Fibroblast of lung (primary cell): ENCODE results near the gene ARPC2. TPM values are rescaled to one million over a fixed set of nuclear protein-coding genes. Genes with fewer than 3 reads are reported as not detected.

ENCODE experiments used
- DNase-seq, 2 donors: peaks; one replicate each; pipeline versions ENCODE4 v3.0.0 to v3.0.0-alpha.2; 2010; ENCODE audit warnings: low read depth in 2 of 2
- H2AFZ ChIP-seq: 2 replicates; pipeline ENCODE4 v1.5.1; 2012; ENCODE audit warnings: low read length, control low read depth, inconsistent platforms
- H3K27ac ChIP-seq: 2 replicates; pipeline ENCODE4 v1.5.1; 2011; ENCODE audit warnings: low read length, control low read depth; ENCODE audit not compliant: insufficient read depth
- H3K27me3 ChIP-seq: 2 replicates; pipeline ENCODE4 v1.5.1; 2011; ENCODE audit warnings: mild to moderate bottlenecking, low read length; ENCODE audit not compliant: control insufficient read depth, insufficient read depth
- H3K36me3 ChIP-seq: 2 replicates; pipeline ENCODE4 v1.5.1; 2011; ENCODE audit warnings: low read length; ENCODE audit not compliant: control insufficient read depth, insufficient read depth
- H3K4me1 ChIP-seq: 2 replicates; pipeline ENCODE4 v1.5.1; 2011; ENCODE audit warnings: low read length; ENCODE audit not compliant: control insufficient read depth, insufficient read depth; ENCODE audit errors: extremely low read depth
- H3K4me2 ChIP-seq: 2 replicates; pipeline ENCODE4 v1.5.1; 2011; ENCODE audit warnings: low read length, control low read depth; ENCODE audit not compliant: insufficient read depth; ENCODE audit errors: extremely low read depth
- H3K4me3 ChIP-seq, 4 experiments: fragments of 200-600 bp in 1 of 4; sonication (generic) in 1 of 4; replicated peaks in 1 of 4; 2 replicates each; pipeline ENCODE4 v1.5.1; 2011 to 2016; ENCODE audit warnings: low read length in 4 of 4, low read depth in 3 of 4, mild to moderate bottlenecking in 3 of 4, control low read depth in 2 of 4, inconsistent platforms in 1 of 4, mixed read lengths in 1 of 4; ENCODE audit not compliant: insufficient read depth in 1 of 4; ENCODE audit errors: control extremely low read depth in 1 of 4
- H3K79me2 ChIP-seq: 2 replicates; pipeline ENCODE4 v1.5.1; 2012; ENCODE audit warnings: mild to moderate bottlenecking, low read length, inconsistent platforms; ENCODE audit not compliant: control insufficient read depth, insufficient read depth
- H3K9ac ChIP-seq: 2 replicates; pipeline ENCODE4 v1.5.1; 2011; ENCODE audit warnings: mild to moderate bottlenecking, low read length, control low read depth; ENCODE audit not compliant: insufficient read depth
- H3K9me3 ChIP-seq: 2 replicates; pipeline ENCODE4 v1.5.1; 2012; ENCODE audit warnings: low read depth, low read length; ENCODE audit not compliant: control insufficient read depth, insufficient read depth
- H4K20me1 ChIP-seq: 2 replicates; pipeline ENCODE4 v1.5.1; 2011; ENCODE audit warnings: low read length; ENCODE audit not compliant: control insufficient read depth, insufficient read depth; ENCODE audit errors: extremely low read depth
- EZH2 ChIP-seq: IDR thresholded peaks from 2 replicates; pipeline ENCODE4 v1.5.1; 2012; ENCODE audit warnings: low read length, control low read depth, mild to moderate bottlenecking; ENCODE audit errors: missing control alignments
- polyA plus RNA-seq, 2 donors: library from polyadenylated mRNA; depleted of rRNA in 1 of 2; stranded (reverse) in 1 of 2; unstranded in 1 of 2; fragments of >200 nt; gene quantifications; 2 replicates each; pipeline ENCODE4 v1.2.1, GENCODE V29; 2011 to 2012; ENCODE audit warnings: missing spikeins in 1 of 2
- total RNA-seq: library from RNA; depleted of rRNA; stranded (reverse); fragments of >200 nt; gene quantifications from 2 replicates; pipeline ENCODE4 v1.2.1, GENCODE V29; 2014
- TF ChIP-seq, protein P1 (sequence below), 2 donors: IDR thresholded peaks in 1 of 2; conservative IDR thresholded peaks in 1 of 2; 1 replicate in 1 of 2; 2 replicates in 1 of 2; pipeline ENCODE4 v1.5.1; 2011 to 2012; ENCODE audit warnings: low read length in 2 of 2, control low read depth in 1 of 2, inconsistent platforms in 1 of 2, low read depth in 1 of 2, mild to moderate bottlenecking in 1 of 2

Gene ARPC2
- total and polyA plus RNA-seq, 2 donors (not counting 1 experiment from before 2014, with no cell fraction given) = 199 to 893 TPM

GRCh38 chr2:218294430-218295022 is 77.5 kb downstream of the ARPC2 start:
- Histone ChIP-seq H3K36me3 (no peaks in the 10 kb centered on the region), H3K27me3 (no peaks in the 10 kb centered on the region), H2AFZ (no peak overlapping the region), H3K79me2 (peaks cover 27% of the 10 kb centered on the region), H3K4me3 (no peak overlapping the region), H3K4me2 (no peak overlapping the region), H3K9me3 (no peaks in the 10 kb centered on the region), H4K20me1 (no peaks in the 10 kb centered on the region), H3K9ac (no peak overlapping the region), H3K27ac (no peak overlapping the region), H3K4me1 (peaks cover 16% of the 10 kb centered on the region)
- TF ChIP-seq, protein P1, sequence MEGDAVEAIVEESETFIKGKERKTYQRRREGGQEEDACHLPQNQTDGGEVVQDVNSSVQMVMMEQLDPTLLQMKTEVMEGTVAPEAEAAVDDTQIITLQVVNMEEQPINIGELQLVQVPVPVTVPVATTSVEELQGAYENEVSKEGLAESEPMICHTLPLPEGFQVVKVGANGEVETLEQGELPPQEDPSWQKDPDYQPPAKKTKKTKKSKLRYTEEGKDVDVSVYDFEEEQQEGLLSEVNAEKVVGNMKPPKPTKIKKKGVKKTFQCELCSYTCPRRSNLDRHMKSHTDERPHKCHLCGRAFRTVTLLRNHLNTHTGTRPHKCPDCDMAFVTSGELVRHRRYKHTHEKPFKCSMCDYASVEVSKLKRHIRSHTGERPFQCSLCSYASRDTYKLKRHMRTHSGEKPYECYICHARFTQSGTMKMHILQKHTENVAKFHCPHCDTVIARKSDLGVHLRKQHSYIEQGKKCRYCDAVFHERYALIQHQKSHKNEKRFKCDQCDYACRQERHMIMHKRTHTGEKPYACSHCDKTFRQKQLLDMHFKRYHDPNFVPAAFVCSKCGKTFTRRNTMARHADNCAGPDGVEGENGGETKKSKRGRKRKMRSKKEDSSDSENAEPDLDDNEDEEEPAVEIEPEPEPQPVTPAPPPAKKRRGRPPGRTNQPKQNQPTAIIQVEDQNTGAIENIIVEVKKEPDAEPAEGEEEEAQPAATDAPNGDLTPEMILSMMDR (conservative IDR thresholded peaks at IDR 0.05 in 1 of 2, IDR thresholded peaks at IDR 0.05 in 1 of 2; ENCODE audit: low read depth in 1 of 2, low read length in 2 of 2) = no peak
- DNase-seq = no peak

GRCh38 chr2:218295029-218295428 is 78.0 kb downstream of the ARPC2 start:
- Histone ChIP-seq H3K36me3 (no peaks in the 10 kb centered on the region), H2AFZ (no peak overlapping the region), H3K4me1 (peaks cover 11% of the 10 kb centered on the region), H3K9ac (no peak overlapping the region), H3K27me3 (no peaks in the 10 kb centered on the region), H3K9me3 (no peaks in the 10 kb centered on the region), H4K20me1 (no peaks in the 10 kb centered on the region), H3K27ac (no peak overlapping the region), H3K4me2 (no peak overlapping the region), H3K79me2 (peaks cover 22% of the 10 kb centered on the region), H3K4me3 (no peak overlapping the region)
- TF ChIP-seq EZH2 = no peak
- TF ChIP-seq, protein P1 (conservative IDR thresholded peaks at IDR 0.05 in 1 of 2, IDR thresholded peaks at IDR 0.05 in 1 of 2; ENCODE audit: low read depth in 1 of 2, low read length in 2 of 2) = no peak
- no peak for DNase-seq

DNA sequence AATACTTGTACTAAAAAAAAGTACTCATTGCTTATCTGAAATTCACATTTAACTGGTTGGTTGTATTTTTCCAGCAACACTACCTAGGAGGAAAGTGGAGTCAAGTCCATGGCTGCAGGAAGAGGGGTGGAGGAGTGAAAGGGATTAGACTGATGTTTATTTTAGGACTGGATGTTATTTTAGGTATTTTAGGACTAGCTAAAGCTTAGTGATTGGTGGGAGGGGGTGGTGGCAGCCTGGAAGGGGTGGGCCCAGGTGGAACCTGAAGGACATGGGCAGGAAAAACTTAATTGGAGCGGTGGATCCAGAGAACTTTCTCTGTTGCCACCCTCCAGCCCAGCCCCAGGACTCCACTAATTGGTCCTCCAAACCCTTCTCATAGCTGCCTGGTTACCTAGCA is 79.2 kb downstream of the ARPC2 start:
- no peak overlapping the region for H3K27ac ChIP-seq
- no peak overlapping the region for H3K4me3 ChIP-seq
- H2AFZ ChIP-seq = no peak overlapping the region
- no peak overlapping the region for H3K9ac ChIP-seq
- TF ChIP-seq, protein P1 (conservative IDR thresholded peaks at IDR 0.05 in 1 of 2, IDR thresholded peaks at IDR 0.05 in 1 of 2; ENCODE audit: low read depth in 1 of 2, low read length in 2 of 2) = no peak
- no peak for TF ChIP-seq EZH2
- peaks cover 10% of the 10 kb centered on the region for H3K79me2 ChIP-seq
- H3K4me1 ChIP-seq = peaks cover 4% of the 10 kb centered on the region
- H3K9me3 ChIP-seq = no peaks in the 10 kb centered on the region
- no peak for DNase-seq
- no peak overlapping the region for H3K4me2 ChIP-seq
- no peaks in the 10 kb centered on the region for H4K20me1 ChIP-seq
- H3K27me3 ChIP-seq = no peaks in the 10 kb centered on the region
- no peaks in the 10 kb centered on the region for H3K36me3 ChIP-seq
